ACHN (cell line): ENCODE measurements around the gene RXRA.
A peak's percentile ranks its signal among the peaks of the same experiment; 100 is the strongest.

Experiments
- DNase-seq: peaks from one replicate; pipeline ENCODE4 v3.0.0-alpha.2; 2015
- in situ Hi-C: cut with HindIII; loops from 2 replicates; pipeline ENCODE4 v1.10.0; 2017; ENCODE audit warnings: low sequenced_read_pairs, low pct_ligation_motif_present, low pct_unique_long_range_greater_than_20kb

Gene RXRA

DNA sequence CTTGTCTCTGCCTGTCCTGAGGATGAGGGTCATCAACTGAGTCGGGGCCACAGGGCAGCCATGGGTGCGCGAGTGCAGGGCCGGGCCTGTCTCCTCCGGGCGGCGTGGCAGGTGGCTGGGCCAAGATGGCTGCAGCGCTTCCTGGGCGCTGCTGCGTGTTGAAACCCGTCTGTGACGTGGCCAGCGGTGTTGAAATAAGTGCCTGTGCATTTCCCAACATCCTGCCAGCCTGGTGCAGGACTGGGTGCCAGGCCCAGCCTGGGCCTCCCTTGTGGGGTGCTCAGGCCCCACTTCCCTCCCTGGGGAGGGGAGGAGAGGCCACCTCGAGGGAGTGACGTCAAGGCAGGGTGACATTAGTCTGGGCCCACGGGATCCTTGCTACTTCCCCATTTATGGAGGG lies 45.5 kb downstream of the RXRA start:
- DNase-seq, result no peak
- in situ Hi-C loops, result no loop called here

- DNase-seq, result no peak
- in situ Hi-C loops, result no loop called here
Measured at GRCh38 chr9:134372581-134373267, 46.5 kb downstream of the RXRA start.

GRCh38 chr9:134373269-134373668 lies 47.0 kb downstream of the RXRA start:
- DNase-seq, result peak; percentile 1
- in situ Hi-C loops, result no loop called here

- in situ Hi-C loops, result no loop called here
- DNase-seq, result no peak
Measured at GRCh38 chr9:134373953-134374300, 47.7 kb downstream of the RXRA start.

DNA sequence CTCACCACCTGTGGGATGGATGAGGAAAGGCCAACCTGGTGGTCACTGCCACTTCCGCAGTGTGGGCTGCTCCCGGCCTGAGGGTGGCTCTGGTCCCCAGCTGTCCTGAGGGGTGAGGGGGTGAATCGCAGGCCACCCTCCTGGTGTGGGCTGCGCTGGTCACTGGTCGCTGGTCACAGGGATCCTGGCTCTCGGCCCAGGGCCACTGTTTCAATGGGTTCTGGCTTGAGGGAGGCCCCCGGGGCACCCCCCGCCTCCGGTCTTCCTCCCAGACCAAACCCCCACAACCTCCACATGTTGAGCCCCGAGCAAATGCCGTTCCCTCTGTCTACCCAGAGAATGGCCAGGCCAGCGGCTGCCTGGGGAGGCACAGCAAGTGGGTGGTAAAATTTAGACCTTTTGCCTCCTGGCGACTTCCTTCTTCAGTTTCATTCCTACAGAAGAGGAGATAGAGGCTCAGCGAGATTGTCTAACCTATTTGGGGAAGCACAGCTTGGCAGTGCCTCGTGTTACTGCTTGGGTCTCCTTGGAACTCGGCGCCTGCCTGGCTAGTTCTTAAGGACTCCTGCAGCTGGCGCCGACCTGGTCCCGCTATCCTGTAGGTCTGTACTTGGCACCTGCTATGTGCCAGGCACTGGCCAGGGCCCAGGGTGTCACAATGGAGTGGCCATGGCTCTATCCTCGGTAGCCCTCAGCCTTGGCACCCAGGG lies 48.2 kb downstream of the RXRA start:
- DNase-seq, result no peak
- in situ Hi-C loops, result no loop called here

- in situ Hi-C loops, result no loop called here
Measured at GRCh38 chr9:134375011-134375390, 48.7 kb downstream of the RXRA start.

DNA sequence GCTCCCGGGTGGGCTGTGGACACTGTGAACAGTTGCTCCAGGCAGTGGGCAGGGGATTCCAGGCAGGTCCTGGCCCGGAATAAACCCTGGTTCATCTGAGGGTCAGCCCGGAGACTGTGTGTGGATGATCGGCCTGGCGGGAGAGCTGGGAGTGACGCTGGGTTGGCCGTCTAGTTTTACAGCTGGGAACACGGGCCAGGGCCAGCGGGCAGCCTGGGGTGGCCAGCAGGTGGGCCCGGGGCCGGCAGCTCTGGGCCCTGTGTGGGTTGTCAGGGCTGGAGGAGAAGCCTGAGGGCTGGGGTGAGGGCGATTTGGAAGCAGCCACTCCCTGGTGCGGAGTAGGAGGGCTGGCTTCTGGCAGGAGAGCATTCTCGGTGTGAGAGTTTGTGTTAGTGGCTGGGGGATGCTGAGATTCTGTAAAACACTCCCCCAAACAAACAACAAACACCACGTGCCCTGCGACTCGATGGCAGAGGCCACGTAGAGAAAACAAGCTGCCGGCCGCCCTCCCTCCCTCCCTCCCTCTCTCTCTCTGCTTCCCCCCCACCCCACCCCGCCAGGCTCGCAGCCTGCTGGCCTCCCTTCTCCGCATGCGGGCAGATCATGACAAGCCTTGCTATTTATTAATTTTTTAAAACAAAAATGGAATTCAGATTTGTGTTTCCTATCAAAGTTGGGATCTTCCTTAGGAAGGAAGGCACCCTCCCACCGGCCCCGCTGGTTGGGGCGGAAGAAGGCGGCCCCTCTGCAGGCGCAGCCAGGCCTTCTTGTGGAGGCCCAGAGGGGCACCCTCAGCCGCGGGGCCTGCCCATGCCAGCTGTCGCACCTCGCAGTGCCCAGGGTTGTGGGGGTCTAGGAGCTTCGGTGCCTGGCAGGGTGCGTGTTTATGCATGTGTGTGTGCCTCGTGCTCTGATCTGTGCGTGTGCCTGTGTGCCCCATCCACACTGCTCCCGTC lies 49.5 kb downstream of the RXRA start:
- DNase-seq, result no peak
- in situ Hi-C loops, result no loop called here

More at GRCh38 chr9:134375011-134375390, 48.7 kb downstream of the RXRA start:
- no peak for DNase-seq

GRCh38 chr9:134376386-134377142 lies 50.3 kb downstream of the RXRA start:
- DNase-seq, result no peak
- in situ Hi-C loops, result no loop called here

- in situ Hi-C loops, result no loop called here
- no peak for DNase-seq
Measured at GRCh38 chr9:134377143-134377484, 50.9 kb downstream of the RXRA start.

GRCh38 chr9:134377976-134378375 lies 51.7 kb downstream of the RXRA start:
- in situ Hi-C loops, result no loop called here
- DNase-seq, result peak; percentile 4

- in situ Hi-C loops, result no loop called here
- peak; percentile 21 for DNase-seq
Measured at GRCh38 chr9:134378901-134379338, 52.7 kb downstream of the RXRA start.

DNA sequence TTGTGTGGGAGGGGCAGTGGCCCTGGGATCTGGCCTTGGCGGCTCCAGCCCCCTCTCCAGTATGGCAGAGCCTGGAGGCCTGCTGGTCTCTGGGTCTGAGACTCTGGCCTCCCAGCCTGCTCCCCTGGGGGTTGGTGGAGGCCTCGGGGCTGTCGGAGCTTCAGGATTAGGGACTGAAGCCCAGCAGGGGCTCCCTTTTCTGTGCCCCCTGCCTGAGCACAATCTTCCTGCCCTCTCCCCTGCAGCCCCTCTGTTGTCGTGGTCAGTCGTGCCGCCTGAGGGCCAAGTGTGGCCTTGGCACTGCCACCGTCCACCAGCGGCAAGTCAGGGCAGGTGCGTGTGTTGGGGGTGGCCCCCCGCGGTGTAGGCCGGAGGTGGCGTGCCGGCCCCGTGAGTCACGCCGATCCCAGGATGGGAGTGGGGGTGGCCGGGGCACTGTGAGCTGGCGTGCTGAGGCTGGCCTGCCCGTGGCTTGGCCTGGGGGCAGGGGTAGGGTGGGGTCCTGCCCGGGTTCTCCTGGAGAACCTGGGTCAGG lies 53.6 kb downstream of the RXRA start:
- peak; percentile 33 for DNase-seq
- in situ Hi-C loops, result no loop called here

DNA sequence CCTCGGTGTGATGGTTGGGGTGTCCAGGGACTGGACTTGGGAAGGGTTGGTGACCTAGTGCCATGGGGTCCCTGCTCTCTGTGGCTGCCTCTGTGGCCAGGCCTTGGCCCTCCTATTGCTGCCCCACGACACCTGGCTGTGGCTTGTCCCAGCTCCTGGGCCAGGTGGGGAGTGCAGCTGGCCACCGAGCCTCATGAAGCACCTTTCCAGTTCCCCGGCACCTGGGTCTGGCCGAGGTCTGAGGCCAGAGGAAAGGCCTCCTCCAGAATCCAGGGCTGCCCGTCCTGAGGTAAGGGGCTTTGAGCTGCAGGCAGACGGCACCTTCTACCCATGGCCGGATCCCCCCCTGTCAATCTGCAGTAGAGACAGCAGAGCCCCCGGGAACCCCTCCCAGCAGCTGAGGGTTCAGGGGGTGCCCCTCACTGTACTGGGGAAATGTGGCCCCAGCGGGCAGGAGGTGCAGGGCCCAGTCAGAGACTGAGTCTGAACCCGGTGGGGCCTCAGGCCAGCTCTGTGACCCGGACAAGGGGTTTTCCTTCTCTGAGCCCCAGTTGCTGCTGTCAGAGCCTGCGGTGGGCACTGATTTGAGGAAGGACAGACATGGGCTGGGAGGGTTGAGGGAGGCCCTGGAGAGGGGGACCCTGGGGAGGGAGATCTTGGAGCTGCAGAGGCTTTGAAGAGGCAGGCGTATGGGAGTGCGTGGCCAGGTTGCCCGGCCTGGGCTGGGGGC lies 54.5 kb downstream of the RXRA start:
- in situ Hi-C loops, result no loop called here

GRCh38 chr9:134381272-134381661 lies 55.0 kb downstream of the RXRA start:
- in situ Hi-C loops, result no loop called here

More for the DNA sequence above, 54.5 kb downstream of the RXRA start:
- no peak for DNase-seq

DNA sequence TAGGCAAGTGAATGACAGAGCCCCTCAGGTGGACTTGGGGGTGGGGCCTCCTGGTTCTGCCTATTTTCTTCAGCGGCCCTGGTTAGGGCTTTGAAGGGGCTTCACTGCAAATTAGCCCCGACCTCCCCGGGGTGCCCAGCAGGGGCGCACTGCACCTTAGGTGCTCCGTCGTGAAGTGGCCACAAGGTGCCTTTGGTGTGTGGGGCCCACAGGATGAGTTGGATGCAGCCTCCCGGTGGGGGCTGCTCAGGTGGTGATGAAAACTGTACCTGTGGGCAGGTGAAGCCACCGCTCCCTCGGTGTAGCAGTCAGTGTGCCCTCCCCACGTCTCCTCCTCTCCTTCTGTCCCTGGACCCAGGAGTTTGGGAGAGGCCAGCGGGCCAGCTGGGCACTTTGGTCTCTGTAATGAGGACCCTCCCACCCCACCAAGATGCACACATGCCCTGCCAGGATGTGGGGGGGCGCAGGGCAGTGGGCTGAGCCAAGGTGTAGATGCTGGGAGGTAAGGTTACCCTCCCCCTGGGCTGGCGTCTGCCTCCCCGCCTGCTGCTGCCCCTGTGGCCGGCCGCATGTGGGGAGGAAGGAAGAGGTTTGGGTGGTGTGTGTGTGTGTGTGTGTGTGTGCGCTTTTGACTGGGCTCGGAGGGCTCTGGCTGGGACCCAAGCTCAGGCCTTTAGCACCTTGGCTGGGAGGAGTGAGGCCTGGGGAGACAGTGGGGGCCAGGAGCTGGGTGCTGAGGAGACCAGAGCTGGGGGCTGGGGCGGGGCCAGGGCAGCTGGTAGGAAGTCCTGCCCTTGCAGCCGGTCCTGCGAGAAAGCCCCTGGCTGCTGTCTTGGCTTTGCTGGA lies 55.6 kb downstream of the RXRA start:
- DNase-seq, result peak; percentile 7
- in situ Hi-C loops, result no loop called here

More at GRCh38 chr9:134381272-134381661, 55.0 kb downstream of the RXRA start:
- DNase-seq, result no peak

- in situ Hi-C loops, result no loop called here
- no peak for DNase-seq
Measured at GRCh38 chr9:134382733-134383132, 56.5 kb downstream of the RXRA start.

DNA sequence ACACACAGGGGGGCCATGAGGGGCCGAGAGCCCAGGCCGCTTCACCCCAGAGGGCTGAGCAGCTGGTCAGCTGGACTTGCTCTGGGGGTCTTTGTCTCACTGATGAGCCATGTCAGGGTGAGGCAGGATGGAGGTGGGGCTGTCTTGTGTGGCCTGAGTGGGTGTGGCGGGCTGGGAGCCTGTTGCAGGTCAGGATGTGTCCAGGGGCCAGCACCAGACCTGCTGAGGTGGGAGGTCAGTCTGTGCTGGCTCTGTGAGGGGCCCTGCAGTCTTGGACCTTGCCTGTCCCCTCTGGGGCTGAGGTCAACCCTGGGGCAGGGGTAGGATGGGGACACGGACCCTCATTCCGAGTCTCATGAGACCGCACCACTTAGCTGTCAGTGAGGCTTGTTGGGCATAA lies 56.9 kb downstream of the RXRA start:
- DNase-seq, result no peak
- in situ Hi-C loops, result no loop called here
